ENCODE measurements around the gene SMPD3. TPM values are rescaled to one million over a fixed set of nuclear protein-coding genes. Genes with fewer than 3 reads are reported as not detected.

The SMPD3 gene
- total RNA-seq, 1 experiment from 2014 or later, result 0.70 TPM

DNA sequence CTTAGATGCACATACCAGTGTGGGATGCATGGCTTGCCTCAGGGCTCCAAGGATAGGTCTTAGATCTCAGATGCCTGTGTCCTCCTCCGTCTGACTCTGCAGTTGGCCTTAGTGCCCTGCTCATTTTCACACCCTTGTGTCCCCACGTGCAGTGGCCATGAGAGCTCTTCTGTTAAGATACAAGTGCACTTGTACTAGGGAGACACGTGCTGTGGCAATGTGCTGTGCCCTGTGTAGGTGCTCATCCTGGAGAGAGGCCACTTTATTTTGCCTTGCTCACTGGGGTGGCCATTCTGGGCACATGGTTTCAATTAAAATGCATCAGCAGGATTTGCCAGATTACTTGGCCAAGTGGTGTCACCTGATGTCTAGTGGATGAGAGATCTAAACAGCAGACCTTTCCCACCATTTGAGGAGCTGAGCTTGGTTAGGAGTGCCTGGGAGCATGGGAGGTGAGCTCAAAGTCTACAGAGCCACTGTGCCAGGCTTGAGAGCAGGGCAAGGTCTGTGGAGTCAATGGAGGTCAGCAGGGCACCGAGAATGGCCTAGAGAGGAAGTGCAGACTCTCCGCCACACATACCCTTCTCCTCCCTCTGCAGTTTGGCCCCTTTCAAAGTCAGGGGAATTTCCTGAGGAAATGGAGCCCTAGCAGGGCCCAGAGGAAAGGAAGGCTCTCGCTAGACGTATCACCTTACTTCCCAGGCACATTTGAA, 25.2 kb upstream of the SMPD3 start:
- Mint-ChIP-seq H3K4me3 (no peak overlapping the region), H3K9me3 (peaks cover 7 to 9% of the 10 kb centered on the region in 2 experiments), H3K27me3 (ENCODE audit: low read depth) (peaks cover 11% of the 10 kb centered on the region), H3K36me3 (ENCODE audit: insufficient read depth in 1 of 3, low read depth in 3 of 3) (peaks cover 3 to 9% (median 7%) of the 10 kb centered on the region in 3 experiments; a peak in 5 of 7 replicates), H3K4me1 (peaks cover 10 to 12% of the 10 kb centered on the region in 2 experiments), H3K27ac (no peak overlapping the region; a peak in 1 of 7 replicates)
- Histone ChIP-seq H4K5ac (ENCODE audit: insufficient read length, low read depth, low read length) (no peak overlapping the region), H4K20me1 (ENCODE audit: control insufficient read depth, insufficient read depth, insufficient read length) (no peaks in the 10 kb centered on the region), H3K9me3 (ENCODE audit: control insufficient read depth, low read depth, low read length) (no peaks in the 10 kb centered on the region), H3K79me1 (ENCODE audit: insufficient read depth, low read depth, low read length, poor library complexity, severe bottlenecking) (no peaks in the 10 kb centered on the region), H3K23ac (ENCODE audit: insufficient read length, low read depth, low read length) (no peak overlapping the region), H2BK15ac (ENCODE audit: low read depth, low read length) (no peak overlapping the region), H3K56ac (ENCODE audit: insufficient read length, low read depth, low read length) (no peak overlapping the region), H3K4me2 (ENCODE audit: insufficient read depth, insufficient read length, low read length) (no peak overlapping the region), H3K9ac (ENCODE audit: extremely low read depth, insufficient read length, low read length) (no peak overlapping the region), H3K14ac (ENCODE audit: insufficient read depth, low read length) (no peak overlapping the region), H2BK20ac (ENCODE audit: low read depth, low read length, poor library complexity, severe bottlenecking) (no peak overlapping the region), H2BK120ac (ENCODE audit: low read depth, low read length, poor library complexity, severe bottlenecking) (no peak overlapping the region), H3K4ac (ENCODE audit: low read depth, low read length) (no peak overlapping the region), H3K4me1 (ENCODE audit: insufficient read depth, low read length) (0 out of 2 replicates have a peak, but pooled peaks cover 4% of the 10 kb centered on the region), H3K18ac (ENCODE audit: insufficient read length, low read depth, low read length) (no peak overlapping the region), H4K91ac (ENCODE audit: insufficient read length, low read depth, low read length) (no peak overlapping the region), H2BK12ac (ENCODE audit: insufficient read length, low read depth, low read length) (no peak overlapping the region), H2AFZ (ENCODE audit: low read length) (no peak overlapping the region), H3K27me3 (ENCODE audit: insufficient read depth, low read length) (no peaks in the 10 kb centered on the region), H3K27ac (ENCODE audit: insufficient read length, low read depth, low read length) (no peak overlapping the region), H2AK5ac (ENCODE audit: insufficient read length, low read length) (no peak overlapping the region), H3T11ph (ENCODE audit: low read length) (no peak overlapping the region), H3K79me2 (ENCODE audit: insufficient read depth, low read length) (no peaks in the 10 kb centered on the region), H3K23me2 (ENCODE audit: insufficient read length, low read depth, low read length, poor library complexity, severe bottlenecking) (no peaks in the 10 kb centered on the region), H2BK5ac (ENCODE audit: insufficient read length, low read length) (no peak overlapping the region), H4K8ac (replicated peaks; ENCODE audit: insufficient read length, low read depth, low read length) (no peak overlapping the region)
- no CpG with 5 or more reads among the region's 7 CpGs for WGBS (ENCODE audit: extremely low coverage, insufficient read length, low lambda C conversion rate)
- DNase-seq, result no peak
- TF ChIP-seq, protein P1, sequence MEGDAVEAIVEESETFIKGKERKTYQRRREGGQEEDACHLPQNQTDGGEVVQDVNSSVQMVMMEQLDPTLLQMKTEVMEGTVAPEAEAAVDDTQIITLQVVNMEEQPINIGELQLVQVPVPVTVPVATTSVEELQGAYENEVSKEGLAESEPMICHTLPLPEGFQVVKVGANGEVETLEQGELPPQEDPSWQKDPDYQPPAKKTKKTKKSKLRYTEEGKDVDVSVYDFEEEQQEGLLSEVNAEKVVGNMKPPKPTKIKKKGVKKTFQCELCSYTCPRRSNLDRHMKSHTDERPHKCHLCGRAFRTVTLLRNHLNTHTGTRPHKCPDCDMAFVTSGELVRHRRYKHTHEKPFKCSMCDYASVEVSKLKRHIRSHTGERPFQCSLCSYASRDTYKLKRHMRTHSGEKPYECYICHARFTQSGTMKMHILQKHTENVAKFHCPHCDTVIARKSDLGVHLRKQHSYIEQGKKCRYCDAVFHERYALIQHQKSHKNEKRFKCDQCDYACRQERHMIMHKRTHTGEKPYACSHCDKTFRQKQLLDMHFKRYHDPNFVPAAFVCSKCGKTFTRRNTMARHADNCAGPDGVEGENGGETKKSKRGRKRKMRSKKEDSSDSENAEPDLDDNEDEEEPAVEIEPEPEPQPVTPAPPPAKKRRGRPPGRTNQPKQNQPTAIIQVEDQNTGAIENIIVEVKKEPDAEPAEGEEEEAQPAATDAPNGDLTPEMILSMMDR (conservative IDR thresholded peaks at IDR 0.05), result no peak
